Spleen (tissue), 7 donors: ENCODE results near the gene COMMD7.

Experiments
- POLR2A ChIP-seq, 3 donors: fragments of 450-650 bp; IDR thresholded peaks; one replicate each; pipeline ENCODE4 v1.5.1; 2017; ENCODE audit warnings: antibody characterized with exemption in 3 of 3, mild to moderate bottlenecking in 1 of 3
- TF ChIP-seq, protein P1 (sequence below), 11 experiments: fragments of 200-600 bp in 7 of 11; fragments of 450-650 bp in 4 of 11; sonication (generic) in 4 of 11; IDR thresholded peaks in 8 of 11; conservative IDR thresholded peaks in 3 of 11; 1 replicate in 7 of 11; 2 replicates in 4 of 11; pipeline versions ENCODE4 v1.4.0 to v1.8.0; 2016 to 2021; ENCODE audit warnings: antibody characterized with exemption in 11 of 11, inconsistent platforms in 4 of 11, mild to moderate bottlenecking in 1 of 11
- donor health status: DM: no; HTN: no; CAD: no; lungs with moderate emphysema.
- donor health status: DM: no; HTN: no; CAD: no.
- donor health status: DM: no; HTN: no; CAD: no.

- TF ChIP-seq, protein P1, sequence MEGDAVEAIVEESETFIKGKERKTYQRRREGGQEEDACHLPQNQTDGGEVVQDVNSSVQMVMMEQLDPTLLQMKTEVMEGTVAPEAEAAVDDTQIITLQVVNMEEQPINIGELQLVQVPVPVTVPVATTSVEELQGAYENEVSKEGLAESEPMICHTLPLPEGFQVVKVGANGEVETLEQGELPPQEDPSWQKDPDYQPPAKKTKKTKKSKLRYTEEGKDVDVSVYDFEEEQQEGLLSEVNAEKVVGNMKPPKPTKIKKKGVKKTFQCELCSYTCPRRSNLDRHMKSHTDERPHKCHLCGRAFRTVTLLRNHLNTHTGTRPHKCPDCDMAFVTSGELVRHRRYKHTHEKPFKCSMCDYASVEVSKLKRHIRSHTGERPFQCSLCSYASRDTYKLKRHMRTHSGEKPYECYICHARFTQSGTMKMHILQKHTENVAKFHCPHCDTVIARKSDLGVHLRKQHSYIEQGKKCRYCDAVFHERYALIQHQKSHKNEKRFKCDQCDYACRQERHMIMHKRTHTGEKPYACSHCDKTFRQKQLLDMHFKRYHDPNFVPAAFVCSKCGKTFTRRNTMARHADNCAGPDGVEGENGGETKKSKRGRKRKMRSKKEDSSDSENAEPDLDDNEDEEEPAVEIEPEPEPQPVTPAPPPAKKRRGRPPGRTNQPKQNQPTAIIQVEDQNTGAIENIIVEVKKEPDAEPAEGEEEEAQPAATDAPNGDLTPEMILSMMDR (IDR thresholded peaks at IDR 0.05 in 8 of 11, conservative IDR thresholded peaks at IDR 0.05 in 3 of 11), result no peak
- no peak for TF ChIP-seq POLR2A (IDR thresholded peaks at IDR 0.05)
Measured at GRCh38 chr20:32763202-32764004, 20.1 kb upstream of the COMMD7 start.
